Left renal cortex interstitium (tissue), 4 donors: ENCODE results near the gene NDUFB3. TPM values are rescaled to one million over a fixed set of nuclear protein-coding genes. Genes with fewer than 3 reads are reported as not detected.
"Not testable (repeated sequence)": the region's sequence is repeated elsewhere in the genome, so short reads cannot be mapped to it uniquely, and the experiment has no call there.

Experiments used
- DNase-seq, 4 donors: peaks; one replicate each; pipeline ENCODE4 v3.0.0-alpha.2; 2013; ENCODE audit warnings: low read depth in 4 of 4, low spot score in 2 of 4, missing footprints in 1 of 4
- polyA plus RNA-seq, 4 donors: library from polyadenylated mRNA; unstranded; fragments of 120-200 nt; gene quantifications; one replicate each; pipeline ENCODE4 v1.2.1, GENCODE V29; 2013; ENCODE audit not compliant: insufficient read length in 4 of 4

The NDUFB3 gene
- polyA plus RNA-seq, 4 donors, result 94.0 to 138 (median 114) TPM

DNA sequence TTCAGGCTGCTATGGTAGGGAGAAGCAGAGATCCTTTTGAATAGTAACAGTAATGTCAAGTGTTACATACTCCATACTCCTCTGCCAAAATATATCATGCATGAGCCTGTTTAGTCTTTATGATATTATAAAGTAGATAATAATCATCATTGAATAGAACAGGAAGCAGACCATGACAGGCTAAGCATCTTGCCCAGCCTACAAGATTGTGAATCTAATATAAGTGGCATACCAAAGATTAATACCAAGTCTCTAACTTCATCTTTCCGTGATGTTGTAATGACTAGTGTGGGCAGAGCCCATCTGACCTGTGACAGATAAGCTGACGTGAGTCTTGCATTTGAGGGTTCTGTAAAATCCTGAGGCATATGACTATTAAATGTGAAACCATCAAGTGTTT lies 13.1 kb downstream of the NDUFB3 start:
- no peak for DNase-seq

DNA sequence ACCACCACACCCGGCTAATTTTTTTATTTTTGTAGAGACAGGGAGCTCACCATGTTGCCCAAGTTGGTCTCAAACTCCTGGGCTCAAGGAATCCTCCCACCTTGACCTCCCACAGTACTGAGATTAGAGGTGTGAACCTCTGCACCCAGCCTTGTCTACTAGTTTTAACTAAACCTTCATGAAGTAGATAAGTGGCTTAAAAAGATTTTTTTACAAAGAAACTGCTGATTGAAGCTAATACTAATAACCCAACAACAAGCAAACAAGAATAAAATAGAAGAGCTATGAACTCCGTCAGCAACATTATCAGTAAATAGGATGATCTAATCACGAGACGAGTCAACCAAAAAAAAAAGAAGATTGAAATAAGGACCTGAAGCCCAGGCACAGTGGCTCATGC lies 18.8 kb downstream of the NDUFB3 start:
- no peak for DNase-seq

DNA sequence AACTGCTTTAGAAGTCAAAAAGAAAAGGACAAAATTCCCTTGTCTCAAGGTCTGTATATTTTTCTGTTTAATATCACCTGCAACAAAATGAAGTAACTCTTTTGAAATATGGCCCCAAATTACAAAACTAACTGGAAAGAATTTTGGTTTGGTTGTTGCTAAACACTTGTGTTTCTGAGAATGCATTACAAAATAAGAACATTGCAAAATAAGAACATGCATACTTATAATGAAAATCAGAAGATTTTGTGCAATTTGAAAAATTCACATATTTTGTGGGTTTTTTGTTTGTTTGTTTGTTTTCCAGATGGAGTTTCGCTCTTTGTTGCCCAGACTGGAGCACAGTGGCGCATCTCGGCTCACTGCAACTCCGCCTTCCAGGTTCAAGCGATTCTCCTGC lies 21.8 kb downstream of the NDUFB3 start:
- DNase-seq, result no peak

DNA sequence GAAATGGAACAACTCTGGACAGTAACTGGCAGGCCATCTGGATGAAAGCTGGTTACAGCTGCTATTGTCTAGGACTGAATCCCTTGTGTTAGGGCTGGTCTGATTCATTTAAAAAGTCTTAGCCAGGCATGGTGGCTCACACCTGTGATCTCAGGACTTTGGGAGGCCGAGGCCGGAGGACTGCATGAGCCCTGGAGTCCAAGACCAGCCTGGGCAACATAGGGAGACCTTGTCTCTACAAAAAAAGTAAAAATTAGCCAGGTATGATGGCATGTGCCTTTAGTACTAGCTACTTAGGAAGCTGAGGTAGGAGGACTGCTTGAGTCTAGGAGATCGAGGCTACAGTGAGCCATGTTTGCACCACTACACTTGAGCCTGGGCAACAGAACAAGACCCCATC lies 28.7 kb downstream of the NDUFB3 start:
- no peak for DNase-seq

DNA sequence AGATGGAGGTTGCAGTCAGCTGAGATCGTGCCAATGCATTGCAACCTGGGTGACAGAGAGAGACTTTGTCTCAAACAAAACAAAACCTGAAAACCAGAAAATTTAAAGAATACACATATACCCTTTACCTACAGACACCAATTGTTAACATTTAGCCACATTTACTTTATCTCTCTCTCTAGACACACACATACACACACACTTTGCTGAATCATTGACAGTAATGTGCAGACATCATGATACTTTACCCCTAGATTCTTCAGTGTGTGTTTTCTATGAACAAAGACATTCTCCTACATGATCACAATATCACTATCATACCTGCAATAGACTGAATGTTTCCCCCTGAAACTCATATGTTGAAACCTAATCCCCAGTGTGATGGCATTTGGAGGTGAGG lies 34.0 kb downstream of the NDUFB3 start:
- no peak for DNase-seq

DNA sequence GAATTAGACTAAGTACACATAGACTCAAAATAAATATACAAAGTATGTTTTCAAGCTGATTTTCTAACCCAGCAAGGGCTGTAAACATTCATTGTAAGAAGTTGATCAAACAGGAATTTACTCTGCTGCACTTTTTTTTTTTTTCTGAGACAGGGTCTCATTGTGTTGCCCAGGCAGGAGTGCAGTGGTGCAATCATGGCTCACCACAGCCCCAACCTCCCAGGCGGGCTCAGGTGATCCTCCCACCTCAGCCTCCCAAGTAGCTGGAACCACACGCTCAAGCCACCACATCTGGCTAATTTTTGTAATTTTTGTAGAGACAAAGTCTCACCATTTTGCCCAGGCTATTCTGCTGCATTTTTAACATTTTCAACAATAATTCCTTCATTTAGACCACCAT lies 35.8 kb downstream of the NDUFB3 start:
- no peak for DNase-seq

DNA sequence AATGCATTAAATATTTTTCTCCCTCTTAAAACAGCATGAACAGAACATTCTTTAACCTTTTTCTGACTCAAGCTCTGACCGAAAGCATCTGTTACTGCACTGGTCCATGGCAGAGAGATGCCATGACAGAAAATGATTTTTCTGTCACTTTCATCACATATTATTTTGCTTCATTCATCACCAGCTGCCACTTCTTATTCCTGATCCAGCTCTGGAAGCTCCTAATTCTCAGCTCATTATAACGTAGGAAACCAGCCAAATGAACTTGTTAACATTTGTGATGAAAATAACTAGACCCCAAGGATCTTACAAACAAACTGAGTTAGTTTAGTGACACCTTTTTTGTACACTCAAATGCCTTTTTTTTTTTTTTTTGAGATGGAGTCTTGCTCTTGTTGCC lies 36.5 kb downstream of the NDUFB3 start:
- DNase-seq, result no peak

DNA sequence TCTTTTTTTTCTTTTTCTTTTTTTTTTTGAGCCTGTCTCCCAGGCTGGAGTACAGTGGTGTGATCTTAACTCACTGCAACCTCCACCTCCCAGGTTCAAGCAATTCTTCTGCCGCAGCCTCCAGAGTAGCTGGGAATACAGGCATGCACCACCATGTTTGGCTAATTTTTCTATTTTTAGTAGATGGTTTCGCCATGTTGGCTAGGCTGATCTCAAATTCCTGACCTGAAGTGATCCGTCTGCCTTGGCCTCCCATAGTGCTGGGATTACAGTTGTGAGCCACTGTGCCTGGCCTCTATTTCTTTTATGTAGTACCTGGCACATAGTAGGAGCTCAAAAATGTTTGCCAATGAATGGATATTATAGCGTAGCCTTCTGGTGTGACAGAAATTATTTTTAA lies 37.4 kb downstream of the NDUFB3 start:
- no peak for DNase-seq

DNA sequence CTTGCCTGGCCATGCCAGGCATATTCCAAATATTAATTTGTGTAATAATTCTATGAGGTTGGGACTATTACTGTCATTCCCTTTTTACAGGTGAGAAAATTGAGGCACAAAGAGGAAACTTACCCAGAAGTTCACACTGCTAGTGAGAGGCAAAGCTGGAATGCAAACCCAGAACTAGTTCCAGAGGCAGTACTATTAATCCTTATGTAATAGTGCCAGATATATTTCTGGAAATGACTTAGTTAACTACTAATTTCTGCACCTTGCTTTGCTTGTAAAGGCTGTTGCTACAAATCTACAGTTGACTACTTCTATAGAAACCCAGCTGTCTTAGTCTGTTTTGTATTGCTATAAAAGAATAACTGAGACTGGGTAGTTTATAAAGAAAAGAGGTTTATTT lies 38.8 kb downstream of the NDUFB3 start:
- no peak for DNase-seq

DNA sequence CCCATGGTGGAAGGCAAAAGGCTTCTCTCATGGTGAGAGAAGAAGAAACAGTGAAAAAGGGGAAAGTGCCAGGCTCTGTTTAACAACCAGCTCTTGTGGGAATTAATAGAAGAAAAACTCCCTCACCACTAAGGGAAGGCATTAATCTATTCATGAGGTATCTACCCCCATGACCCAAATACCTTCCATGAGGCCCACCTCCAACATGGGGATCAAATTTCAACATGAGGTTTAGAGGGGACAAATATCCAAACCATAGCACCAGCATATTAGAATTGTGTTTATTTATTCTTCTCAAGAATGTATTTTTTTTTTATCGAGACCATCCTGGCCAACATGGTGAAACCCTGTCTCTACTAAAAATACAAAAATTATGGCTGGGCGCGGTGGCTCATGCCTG lies 39.3 kb downstream of the NDUFB3 start:
- no peak for DNase-seq

DNA sequence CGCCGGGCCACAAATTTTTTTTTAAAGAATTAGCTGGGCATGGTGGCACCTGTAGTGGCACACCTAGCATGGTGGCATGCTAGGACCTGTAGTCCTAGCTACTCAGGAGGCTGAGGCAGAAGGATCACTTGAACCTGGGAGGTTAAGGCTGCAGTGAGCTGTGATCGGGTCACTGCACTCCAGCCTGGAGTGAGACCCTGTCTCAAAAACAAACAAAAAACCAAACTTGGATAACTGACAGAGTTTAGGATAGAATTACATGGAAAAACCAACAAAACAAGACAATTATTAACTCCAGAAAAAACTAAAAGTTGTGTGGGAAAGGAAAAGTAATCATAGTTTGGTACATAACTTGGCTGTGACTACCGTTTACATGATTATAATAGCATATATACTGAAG lies 42.5 kb downstream of the NDUFB3 start:
- DNase-seq, result no peak

DNA sequence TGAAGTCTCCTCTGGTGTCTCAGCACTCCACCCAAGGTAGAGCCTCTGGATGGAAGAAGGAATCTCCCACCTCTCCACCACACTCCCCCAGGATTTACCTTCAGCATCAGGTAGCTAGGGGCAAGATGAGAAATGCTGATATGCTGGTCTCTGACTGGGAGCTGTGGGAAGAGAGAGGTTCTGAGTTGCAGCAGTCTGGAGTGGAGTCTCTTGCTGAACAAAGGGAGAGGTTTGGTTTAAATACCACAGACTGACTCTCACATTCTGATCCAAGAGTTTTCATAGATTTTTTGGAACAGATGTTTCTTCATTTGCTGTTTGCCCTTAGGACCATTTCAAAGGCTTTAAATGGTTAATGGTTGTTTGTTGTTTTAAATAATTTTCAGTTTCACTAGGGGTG lies 43.0 kb downstream of the NDUFB3 start:
- no peak for DNase-seq

DNA sequence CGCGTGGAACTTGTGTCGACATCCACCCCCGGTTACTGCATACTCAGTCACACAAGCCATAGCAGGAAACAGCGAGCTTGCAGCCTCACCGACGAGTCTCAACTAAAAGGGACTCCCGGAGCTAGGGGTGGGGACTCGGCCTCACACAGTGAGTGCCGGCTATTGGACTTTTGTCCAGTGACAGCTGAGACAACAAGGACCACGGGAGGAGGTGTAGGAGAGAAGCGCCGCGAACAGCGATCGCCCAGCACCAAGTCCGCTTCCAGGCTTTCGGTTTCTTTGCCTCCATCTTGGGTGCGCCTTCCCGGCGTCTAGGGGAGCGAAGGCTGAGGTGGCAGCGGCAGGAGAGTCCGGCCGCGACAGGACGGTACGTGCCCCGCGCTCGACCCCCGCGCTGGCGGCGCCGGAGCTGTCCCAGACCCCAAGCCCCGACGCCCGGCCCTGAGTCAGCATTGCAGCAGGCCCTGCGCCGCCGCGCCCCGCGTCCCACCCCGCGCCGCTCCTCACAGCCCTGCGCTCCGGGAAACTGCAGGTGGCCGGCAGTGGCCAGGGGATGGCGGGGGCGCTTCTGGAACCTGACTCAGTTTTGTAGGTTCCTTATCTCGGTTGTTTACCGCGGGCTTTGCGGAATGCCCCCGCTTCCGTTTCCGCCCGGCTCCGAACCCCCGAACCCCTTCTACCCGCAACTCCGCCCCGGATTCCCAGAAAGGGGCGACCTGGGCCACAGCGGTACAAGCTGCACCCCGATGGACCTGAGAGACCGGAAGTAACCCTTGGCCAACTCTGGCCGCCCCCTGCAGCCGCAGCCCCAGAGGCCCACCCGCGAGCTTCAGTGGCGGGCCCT lies 44.5 kb downstream of the NDUFB3 start, which contains the start of gene CFLAR:
Gene CFLAR (plus strand): TSS at position 50 of the 844 bp plus-strand sequence. CDS start 13,702 bp downstream, outside the sequence.
- peak; percentile 57 to 81 (median 70) for DNase-seq

DNA sequence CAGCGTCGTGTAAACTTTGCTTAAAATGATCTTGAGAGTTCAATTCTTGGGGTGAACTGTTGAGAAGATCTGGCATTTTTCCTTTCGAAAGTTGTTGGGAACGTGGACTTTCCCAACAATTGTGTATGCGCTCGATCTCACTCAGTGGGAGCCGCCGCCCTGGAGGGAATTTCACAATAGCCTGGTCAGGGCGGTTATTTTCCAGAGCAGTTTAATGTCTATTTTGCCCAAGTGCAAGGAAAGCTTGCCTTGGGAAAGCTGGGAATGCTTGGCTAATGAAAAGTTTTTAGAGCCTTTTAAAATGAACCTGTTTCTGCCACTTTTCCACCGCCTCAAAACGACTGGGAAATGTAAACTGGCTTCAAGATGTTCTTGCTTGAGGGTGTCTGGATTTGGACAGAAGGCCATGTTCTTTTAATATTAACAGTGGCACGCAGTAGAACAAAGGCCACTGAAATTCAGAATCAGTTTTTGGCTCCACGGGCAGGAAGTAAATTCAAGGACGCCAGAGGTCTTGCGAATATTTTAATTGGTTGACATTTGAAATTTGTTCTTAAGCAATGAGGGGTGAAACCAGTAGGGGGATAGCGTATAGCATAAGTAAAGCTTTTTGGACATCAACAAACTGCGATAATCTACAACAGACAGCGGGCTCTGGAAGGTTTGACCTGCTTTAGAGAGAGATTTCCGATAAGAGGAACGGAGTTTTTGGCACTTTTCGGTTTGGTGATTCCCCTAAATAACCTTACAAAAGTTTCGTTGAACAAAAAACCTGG lies 45.3 kb downstream of the NDUFB3 start:
- DNase-seq, result peak in 2 of 4 donors; percentile 51 to 82

DNA sequence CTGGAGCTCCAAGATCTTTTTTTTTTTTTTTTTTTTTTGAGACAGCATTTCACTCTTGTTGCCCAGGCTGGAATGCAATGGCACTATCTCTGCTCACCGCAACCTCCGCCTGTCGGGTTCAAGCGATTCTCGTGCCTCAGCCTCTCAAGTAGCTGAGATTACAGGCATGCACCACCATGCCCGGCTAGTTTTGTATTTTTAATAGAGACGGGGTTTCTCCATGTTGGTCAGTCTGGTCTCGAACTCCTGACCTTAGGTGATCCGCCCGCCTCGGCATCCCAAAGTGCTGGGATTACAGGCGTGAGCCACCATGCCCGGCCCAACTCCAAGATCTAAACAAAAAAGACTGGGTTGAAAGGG lies 45.9 kb downstream of the NDUFB3 start:
- DNase-seq, result not testable (repeated sequence)

DNA sequence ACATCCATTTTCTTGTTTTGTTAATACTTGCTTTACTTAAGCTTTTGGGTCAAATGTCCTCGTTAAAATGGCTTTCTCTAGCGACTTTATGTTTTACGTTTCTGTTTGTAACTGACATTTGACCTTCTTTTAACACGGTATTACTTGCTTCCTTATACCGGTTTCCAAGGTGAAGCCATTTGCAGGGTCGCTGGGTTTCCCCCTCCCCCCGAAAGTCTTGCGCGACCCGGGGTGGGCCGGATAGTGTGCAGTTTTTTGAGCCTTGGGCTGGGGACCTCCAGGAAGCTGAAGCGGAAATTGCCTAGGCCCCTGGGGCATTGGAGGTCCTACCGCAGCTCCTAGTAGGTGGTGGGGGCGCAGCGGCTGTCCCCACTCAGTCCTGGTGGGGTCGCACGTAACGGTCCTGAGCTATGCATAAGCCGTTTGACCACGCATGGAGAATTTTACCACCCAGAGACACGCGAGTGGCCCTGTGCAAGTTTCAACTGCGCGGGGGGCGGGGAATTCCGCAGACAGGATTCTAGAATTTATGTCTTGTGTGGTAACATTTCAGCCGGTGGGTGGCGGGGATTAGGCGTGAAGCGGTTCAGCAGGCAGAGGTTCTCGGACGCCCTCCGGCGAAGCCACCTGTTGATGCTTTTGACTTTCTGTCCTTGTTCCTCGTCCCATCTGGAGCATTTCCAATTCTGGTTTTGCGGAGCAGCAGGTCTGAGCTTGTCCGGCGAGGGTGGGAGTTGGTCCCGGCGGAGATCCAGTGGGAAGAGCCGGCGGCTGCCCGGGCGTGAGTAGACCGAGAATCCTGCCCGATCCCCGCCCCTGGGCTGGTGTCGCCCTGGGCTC lies 46.5 kb downstream of the NDUFB3 start:
- DNase-seq, result peak; percentile 56 to 77 (median 71)

DNA sequence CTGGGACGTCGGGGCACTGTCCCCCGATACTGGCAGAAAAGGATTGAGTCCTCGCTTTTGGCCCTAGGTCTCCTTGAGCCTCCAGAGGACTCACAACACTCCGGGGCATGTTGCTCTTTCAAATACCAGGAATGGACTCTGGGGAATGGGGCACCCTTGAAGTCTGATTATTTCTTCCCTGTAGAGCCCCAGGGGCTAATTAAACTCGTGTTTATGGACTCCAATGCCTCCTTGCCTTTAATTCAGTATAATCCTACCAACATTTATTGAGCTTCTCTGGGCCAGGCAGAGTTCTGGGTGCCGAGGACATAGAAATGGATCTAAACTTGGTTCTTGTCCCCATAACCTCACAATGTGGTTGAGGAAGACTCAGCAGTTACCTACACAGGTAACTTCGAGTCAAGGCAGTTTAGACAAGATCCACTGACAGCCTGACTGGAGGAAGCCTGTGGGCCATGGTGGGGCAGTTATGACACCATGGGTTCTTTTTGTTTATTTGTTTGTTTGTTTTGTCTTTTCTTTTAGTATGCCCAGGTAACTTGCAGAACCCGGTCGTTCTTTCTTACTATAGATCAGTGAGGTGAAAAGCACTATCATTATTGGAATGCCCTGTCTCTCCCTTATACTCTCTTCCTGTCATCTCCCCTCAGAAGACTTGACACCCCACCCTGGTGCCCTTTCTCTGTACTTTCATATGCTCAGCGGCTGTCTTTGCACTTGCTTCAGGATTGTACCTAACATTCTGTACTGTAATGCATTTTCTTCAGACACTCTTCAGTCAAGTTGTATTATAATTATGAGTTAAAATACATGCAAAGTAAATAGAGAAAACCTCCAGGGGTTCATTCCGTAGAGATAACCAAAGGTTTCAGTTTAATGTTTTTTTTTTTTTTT lies 47.4 kb downstream of the NDUFB3 start:
- no peak for DNase-seq

DNA sequence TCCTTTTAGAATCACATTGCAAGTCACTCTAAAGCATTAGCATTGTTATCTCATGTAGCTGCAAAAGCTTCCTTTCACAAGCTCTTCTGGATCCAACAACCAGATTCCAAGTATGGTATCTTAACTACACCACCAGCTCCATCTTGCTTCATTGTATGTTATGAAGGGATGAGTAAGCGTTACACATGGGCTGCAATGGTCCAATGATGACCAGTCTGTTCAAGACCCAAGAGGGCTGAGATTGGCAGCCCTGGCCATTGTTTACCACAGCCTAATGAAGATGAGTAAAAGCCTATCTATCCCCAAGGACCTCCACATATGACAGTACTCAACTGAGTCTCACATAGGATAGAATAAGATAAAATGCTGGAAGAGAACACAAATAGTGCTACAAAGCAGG lies 50.5 kb downstream of the NDUFB3 start:
- no peak for DNase-seq

DNA sequence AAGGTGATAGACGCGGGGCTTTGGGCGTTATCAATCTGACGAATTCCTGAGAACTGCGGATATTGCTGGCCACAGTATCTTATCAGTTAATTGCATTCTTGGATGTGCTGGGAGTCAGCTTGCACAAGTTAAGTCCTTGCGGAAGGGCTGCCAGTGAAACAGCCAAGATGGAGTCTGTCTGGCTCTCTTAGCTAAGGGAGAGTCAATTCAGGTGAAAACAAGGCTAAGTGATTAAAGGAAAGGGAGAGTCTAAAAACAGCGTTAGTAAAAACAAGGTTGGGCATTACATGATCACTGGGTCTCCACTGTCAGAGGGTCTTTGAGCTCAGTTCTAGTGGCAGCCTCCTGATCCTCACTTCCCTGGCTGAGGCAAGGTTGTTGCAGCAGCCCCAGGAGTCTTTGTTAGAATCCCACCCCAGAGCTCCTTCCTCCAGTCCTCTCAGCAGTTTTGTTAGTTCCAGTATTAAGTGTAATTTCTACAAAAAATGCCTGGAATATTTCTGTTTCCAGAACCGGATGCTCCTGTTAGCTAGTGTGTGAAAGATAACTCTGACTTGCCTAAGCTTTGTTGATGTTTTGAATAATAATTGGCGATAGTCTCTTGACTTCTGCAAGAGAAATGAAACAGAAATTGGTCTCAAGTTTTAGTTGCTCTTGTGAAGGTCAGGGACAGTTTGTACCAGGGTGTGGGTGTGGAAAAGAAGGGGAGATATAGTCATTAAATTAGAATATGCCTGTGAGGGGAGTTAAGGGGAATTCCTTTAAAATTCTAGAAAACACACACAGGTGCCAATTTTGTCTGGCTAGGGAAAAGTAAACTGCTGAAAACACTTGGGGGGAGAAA lies 54.7 kb downstream of the NDUFB3 start:
- no peak for DNase-seq
